Stimulated activated CD4-positive, alpha-beta T cell treated with anti-CD3 and anti-CD28 coated beads, Interleukin-1b, Interleukin-23, amount 100 ng/mL, for 4 hours (primary cell): ENCODE data around the gene PTS.

Experiments used
- DNase-seq, 2 donors: peaks; one replicate each; pipeline ENCODE4 v3.0.0-alpha.2; 2020; ENCODE audit warnings: low read depth in 2 of 2

The PTS gene

DNA sequence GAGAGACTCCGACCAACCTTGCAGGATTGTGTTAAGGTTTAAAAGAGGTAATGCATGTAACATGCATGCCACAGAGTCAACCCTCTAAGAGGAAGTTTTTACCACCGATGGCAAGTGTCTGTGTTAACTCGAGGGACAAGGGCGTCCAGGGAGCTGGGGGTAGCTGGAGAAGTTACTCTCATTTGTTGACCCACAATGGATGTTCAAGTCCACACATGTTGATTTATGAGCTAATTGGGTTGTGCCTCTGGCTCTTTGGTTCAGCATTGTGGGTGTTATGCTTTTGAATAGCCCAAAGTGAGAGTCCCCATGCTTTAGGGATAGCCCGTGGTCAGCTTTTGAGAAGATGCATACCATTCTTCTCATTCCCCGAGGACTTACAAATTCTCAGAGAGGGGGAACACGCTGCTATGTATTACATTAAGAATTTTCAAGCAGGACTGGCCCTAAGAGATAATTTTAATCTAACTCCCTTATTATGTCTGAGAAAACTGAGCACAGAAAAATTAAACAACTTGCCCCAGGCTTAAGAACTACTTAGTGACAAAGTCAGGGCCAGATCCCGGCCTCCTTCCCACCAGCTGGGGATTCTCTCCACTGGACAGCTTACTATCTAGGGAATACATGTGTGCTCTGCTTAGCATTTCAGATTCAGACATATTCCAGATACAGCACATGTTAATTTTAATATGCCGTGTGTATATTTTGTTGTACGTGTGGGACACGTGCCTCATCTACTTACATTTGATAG lies 39.6 kb downstream of the PTS start:
- DNase-seq = no peak

DNA sequence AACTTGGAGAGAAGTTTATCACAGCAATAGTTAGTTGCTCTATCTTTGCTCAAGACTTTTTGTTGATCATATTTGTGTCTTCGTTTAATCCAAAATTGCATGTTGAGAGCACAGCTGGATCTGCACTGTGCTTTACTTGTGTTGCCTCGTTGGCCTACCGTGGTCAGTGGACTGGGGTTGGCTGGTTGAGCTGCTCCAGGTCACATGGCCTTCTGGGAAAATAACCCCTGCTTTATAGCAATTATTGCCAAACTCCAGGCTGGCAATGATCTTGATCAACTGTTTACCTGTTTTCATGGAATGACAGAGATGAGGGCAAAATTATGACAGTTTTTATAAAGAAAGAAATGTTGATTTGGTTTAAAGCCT lies 40.2 kb downstream of the PTS start:
- no peak for DNase-seq

GRCh38 chr11:112267188-112267591 lies 41.0 kb downstream of the PTS start:
- DNase-seq = no peak

- DNase-seq = no peak
These were observed 42.2 kb downstream of the PTS start for GRCh38 chr11:112268406-112268805.

DNA sequence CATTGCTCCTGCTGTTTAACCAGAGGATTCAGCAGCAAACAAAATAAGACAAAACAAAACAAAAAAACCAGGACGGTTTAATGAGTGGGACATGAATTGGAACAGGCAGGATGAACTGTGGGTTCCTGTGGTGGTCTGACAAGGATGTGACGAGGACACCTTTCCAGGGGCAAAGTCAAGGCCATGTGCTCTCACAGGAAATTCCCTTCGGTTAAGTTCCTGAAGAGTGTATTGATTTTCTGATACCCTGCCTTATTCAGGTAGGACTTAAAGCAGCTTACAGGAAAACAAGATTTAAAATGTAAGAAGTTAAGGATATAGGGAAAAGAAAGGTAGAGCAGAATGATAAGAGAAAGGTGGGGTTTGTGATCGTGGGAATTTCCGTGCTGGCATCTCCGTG lies 42.9 kb downstream of the PTS start:
- DNase-seq = no peak

DNA sequence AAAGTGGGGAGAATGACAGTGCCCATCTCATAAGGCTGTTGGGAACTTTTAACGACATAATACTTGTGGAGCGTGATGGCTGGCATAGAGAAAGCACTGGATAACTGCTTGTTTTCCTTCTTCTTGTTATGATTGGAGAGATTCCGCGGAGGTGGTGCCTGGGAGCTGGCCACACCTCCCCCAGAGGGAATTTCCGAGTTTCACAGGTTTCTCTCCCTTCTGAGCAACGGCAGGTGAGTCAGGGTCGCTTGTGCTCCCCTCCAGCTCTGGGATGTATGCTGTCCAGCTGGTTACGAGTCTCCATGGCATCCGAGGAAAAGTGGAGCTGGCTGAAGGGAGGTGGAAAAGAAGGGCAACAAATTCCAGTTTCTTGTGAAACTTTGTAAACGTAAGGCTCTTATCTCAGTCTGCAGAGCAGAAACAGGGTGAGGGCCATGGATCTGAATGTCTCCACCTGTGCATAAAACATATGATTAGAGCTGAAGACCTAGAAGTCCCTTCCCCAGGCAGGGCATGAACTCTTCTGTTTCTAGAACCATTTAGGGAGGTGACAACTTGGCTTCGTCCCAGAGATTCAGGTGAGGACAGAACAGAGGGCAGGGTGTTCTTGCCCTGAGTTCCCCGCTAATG lies 44.4 kb downstream of the PTS start:
- no peak for DNase-seq

DNA sequence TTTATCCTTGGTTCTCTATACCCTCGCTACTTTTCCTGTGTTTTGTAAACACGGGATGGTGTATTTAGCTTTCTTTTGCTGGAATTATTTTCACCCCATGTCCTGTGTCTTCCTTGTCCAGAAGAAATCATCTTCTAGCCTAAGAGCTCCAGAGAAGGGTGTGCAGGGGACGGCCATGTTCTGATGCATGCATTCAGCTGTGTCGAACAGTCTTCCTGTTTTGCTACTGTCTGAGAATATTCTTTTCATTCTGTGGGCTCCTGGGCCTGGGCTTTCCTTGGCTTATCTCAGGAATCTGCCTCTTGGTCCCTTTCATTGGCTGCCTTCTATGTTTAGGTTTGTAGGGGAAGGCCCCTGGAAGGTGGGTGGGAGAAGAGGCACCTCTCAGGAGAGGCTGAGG lies 45.0 kb downstream of the PTS start:
- DNase-seq = no peak

- DNase-seq = no peak
These were observed 46.8 kb downstream of the PTS start for GRCh38 chr11:112273066-112273465.

DNA sequence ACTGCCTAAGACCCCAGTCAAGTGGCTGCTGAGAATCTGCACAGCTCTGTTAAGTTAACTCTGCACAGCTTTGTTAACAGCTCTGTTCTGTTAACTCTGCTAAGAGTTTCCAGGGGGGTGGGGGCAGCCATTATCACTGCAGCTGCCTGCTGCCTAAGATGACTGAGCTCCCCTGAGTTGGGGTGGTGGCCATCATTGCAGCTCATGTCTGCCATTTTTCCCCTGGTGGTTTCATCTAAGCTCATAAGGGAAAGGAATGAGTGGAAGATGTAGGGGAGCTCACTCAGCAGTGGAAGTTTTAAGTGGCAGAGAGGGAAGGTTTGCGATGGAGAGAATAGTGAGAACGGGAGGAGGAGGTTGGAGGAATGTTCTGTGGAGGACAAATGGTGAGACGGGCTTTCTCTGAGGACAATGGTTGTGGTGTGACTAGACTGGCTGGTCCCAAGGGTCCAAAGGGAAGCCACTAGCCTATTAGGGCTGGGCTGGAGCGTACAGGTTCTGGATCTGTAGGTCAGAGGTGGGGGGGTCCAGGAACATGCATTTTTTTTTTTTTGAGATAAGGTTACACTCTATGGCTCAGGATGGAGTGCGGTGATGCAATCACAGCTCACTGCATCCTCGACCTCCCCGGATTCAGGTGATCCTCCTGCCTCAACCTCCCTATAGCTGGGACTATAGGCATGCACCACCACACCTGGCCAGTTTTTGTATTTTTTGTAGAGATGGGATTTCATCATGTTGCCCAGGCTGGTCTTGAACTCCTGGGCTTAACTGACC lies 48.0 kb downstream of the PTS start:
- DNase-seq = no peak

DNA sequence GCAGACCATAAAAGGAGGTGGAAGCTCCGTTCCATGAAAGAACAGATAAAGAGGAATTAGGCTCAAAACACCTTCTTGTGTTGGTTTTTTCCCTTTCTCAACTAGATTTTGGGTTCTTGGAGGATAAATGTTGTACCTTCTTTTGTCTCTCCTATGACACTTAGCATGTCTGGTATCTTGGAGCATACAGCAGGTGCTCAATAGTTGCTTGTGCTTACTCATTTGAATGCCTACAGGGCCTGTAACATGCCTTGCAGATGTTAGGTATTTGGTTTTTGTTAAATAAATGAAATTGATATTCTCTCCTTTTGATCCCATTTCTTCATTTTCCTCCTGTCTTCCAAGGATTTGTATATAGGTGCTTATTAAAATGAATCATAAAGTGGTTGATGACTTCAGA lies 50.8 kb downstream of the PTS start:
- no peak for DNase-seq

DNA sequence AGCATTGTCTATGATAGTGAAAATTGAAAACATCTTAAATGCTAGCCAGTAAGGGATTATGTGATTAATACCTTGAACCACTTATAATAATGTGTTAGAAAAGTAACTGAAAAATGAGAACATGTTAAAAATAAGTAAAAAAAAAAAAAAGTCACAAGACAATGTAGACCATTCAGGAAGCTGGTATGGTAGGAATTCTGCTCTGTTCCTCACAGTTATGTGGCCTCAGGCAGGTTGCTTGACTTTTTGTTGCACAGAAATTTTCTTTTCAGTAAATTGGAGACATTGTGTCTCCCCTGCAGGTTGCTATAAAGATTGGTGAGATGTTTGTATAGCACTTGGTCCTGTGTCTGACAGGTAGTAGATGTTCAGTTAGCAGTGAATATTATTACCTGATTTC lies 51.7 kb downstream of the PTS start:
- no peak for DNase-seq

GRCh38 chr11:112278803-112279202 lies 52.6 kb downstream of the PTS start:
- DNase-seq = no peak

DNA sequence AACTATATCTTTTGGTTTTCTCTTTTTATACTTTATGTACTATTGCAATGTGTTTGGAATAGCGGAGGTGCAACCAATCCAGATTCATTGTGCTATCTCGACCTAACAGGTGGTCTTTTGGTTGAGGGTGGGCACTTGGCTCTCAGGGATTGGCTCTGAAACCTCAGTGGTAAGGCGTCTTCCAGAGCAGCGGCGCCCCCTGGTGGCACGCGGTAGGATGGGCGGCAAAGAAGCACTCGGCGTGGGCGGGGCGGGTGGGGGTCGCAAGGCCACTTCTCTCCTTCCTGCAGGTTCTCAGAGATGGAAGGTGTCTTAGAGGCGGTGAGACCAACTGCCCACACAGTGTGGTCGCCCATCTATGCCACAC lies 53.7 kb downstream of the PTS start:
- peak; percentile 65 to 73 for DNase-seq

DNA sequence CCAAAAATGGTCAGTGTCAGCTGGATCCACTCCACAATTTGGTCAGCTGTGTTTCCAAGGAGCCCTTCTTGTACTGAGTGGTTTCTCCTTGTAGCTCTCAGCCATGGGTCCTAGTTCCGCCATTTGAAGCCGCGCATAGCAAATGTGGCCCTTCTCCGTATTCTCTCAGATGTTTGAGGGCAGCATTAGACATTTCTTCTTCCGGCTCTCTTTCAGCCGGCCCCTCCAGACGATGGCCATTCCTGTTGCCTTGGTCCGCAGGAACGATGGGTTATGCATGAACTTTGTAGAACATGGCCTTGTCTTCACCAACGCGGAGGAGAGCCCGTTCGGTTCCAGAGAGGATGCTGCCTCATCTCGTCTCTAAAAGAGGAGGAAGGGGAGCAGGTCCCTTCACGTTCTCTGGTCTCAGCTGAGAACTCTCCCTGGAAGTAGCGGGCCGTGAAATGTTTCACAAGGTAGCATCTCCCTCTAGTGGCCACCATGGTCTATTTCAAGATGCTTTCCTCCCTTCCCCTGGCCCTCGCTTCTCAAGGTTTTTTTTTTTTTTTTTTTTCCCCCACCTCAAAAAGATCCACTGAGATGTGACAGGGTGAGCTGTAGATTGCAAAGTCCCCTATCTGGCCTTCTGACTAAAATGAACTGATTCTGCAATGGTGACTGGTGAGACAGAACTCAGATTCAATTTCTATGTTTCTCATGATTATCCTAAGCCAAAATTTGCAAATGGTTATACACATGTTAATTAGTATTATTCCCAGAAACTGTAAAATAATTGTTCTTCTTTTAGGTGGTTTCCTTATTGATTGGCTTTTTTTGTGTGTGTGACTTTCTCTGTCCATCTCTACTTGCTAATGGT lies 54.3 kb downstream of the PTS start:
- DNase-seq = peak; percentile 23 to 65

GRCh38 chr11:112281726-112282125 lies 55.5 kb downstream of the PTS start:
- no peak for DNase-seq
